Ascending aorta (tissue), 2 donors: Measurements from ENCODE around the gene TSTD1. TPM values are rescaled to one million over a fixed set of nuclear protein-coding genes. Genes with fewer than 3 reads are reported as not detected.

ENCODE experiments used
- DNase-seq, 2 donors: peaks; one replicate each; pipeline ENCODE4 v3.0.0-alpha.2; 2019; ENCODE audit warnings: low spot score in 2 of 2
- H3K27ac ChIP-seq, 2 donors: fragments of 200-600 bp; sonication (generic); one replicate each; pipeline ENCODE4 v1.5.1; 2016 to 2017; ENCODE audit warnings: mild to moderate bottlenecking in 1 of 2
- H3K27me3 ChIP-seq: fragments of 200-600 bp; sonication (generic); one replicate; pipeline ENCODE4 v1.5.1; 2017
- H3K36me3 ChIP-seq, 2 donors: fragments of 200-600 bp; sonication (generic); one replicate each; pipeline ENCODE4 v1.5.1; 2016
- H3K4me1 ChIP-seq, 2 donors: fragments of 200-600 bp; sonication (generic); one replicate each; pipeline ENCODE4 v1.5.1; 2016 to 2017; ENCODE audit warnings: mild to moderate bottlenecking in 1 of 2
- H3K4me3 ChIP-seq, 2 donors: fragments of 200-600 bp; sonication (generic); one replicate each; pipeline ENCODE4 v1.5.1; 2016 to 2017; ENCODE audit warnings: mild to moderate bottlenecking in 1 of 2
- H3K9me3 ChIP-seq, 2 donors: fragments of 200-600 bp; sonication (generic); one replicate each; pipeline ENCODE4 v1.5.1; 2016
- intact Hi-C: fragments of 100-400 bp; cut with DNase I; formaldehyde crosslinking; loops from one replicate; pipeline ENCODE4 v1.15.1; 2023
- total RNA-seq: library from RNA; depleted of rRNA; stranded (reverse); fragments of >200 nt; gene quantifications from one replicate; pipeline ENCODE4 v1.1.0, GENCODE V29; 2016
- TF ChIP-seq, protein P1 (sequence below), 3 experiments: fragments of 200-600 bp in 2 of 3; fragments of 450-650 bp in 1 of 3; sonication (generic) in 2 of 3; IDR thresholded peaks; one replicate each; pipeline ENCODE4 v1.5.1; 2016 to 2019; ENCODE audit warnings: antibody characterized with exemption in 3 of 3, mild to moderate bottlenecking in 1 of 3, moderate library complexity in 1 of 3

TSTD1 gene, protein sequence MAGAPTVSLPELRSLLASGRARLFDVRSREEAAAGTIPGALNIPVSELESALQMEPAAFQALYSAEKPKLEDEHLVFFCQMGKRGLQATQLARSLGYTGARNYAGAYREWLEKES
- total RNA-seq, result not detected

DNA sequence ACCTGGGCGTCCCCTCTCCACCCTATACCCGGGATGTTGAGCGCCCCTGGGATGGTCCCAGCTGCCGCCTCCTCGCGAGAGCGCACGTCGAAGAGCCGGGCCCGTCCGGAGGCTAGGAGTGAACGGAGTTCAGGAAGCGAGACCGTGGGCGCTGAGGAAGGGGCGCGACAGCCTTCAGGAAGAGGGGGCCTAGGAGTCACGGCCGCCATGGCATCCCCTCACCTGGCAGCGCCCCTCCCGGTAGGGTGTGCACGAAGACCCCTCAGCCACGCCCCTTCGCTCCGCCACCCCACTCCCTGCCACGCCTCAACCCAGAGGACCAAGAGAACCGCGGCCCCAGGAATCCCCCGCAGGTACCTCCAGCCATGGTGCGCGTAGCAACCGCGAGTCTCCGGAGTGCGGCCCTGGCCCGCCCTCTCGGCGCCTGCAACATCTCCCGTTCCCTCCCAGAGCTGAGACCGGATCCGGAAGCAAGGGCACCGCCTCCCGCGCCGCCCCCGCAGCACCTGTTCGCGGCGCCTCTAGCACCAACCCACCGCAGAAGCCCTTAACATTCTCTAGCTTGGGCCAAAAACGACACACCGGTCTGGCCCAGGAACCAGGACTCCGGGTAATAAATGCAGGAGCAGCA is at the start of gene TSTD1:
TSTD1 (minus strand) TSS at position 442 of the 631 bp plus-strand sequence; CDS start at position 367, 75 bp downstream.
- Histone ChIP-seq H3K4me1 (peaks cover 0 to under 1% of the 10 kb centered on the region in 2 donors), H3K9me3 (no peaks in the 10 kb centered on the region), H3K4me3 (peak within 1 kb of the TSS; percentile 39 to 56), H3K36me3 (peaks cover 39 to 42% of the 10 kb centered on the region in 2 donors), H3K27me3 (no peaks in the 10 kb centered on the region), H3K27ac (no peak within 1 kb of the TSS)
- DNase-seq, result no peak
- TF ChIP-seq, protein P1, sequence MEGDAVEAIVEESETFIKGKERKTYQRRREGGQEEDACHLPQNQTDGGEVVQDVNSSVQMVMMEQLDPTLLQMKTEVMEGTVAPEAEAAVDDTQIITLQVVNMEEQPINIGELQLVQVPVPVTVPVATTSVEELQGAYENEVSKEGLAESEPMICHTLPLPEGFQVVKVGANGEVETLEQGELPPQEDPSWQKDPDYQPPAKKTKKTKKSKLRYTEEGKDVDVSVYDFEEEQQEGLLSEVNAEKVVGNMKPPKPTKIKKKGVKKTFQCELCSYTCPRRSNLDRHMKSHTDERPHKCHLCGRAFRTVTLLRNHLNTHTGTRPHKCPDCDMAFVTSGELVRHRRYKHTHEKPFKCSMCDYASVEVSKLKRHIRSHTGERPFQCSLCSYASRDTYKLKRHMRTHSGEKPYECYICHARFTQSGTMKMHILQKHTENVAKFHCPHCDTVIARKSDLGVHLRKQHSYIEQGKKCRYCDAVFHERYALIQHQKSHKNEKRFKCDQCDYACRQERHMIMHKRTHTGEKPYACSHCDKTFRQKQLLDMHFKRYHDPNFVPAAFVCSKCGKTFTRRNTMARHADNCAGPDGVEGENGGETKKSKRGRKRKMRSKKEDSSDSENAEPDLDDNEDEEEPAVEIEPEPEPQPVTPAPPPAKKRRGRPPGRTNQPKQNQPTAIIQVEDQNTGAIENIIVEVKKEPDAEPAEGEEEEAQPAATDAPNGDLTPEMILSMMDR (IDR thresholded peaks at IDR 0.05), result no peak
- intact Hi-C loops, result no loop called here

DNA sequence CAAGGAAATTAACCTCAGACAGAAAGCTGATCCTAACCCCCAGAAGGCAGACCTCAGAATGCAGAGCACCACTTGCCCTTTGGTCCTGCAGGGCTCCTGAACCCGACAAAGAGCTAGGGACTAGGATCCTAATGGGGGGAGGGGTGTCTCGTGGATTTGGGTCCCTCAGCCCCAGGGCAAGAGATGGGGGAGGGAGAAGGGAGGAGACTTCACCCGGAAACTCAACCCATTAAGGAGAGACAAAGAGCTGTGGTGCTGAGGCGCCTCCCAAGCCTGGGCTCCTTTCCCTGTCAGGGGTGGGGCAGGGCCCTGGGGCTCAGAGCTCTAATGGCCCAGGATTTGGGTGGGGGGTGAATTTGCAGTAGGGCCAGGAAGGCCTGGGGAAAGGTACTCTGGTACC is 47.7 kb upstream of the TSTD1 start:
- TF ChIP-seq, protein P1 (IDR thresholded peaks at IDR 0.05), result no peak
- Histone ChIP-seq H3K27me3 (no peaks in the 10 kb centered on the region), H3K4me1 (no peaks in the 10 kb centered on the region), H3K4me3 (no peak overlapping the region), H3K9me3 (no peaks in the 10 kb centered on the region), H3K36me3 (no peaks in the 10 kb centered on the region), H3K27ac (no peak overlapping the region)
- no peak for DNase-seq
- intact Hi-C loops, result no loop called here

DNA sequence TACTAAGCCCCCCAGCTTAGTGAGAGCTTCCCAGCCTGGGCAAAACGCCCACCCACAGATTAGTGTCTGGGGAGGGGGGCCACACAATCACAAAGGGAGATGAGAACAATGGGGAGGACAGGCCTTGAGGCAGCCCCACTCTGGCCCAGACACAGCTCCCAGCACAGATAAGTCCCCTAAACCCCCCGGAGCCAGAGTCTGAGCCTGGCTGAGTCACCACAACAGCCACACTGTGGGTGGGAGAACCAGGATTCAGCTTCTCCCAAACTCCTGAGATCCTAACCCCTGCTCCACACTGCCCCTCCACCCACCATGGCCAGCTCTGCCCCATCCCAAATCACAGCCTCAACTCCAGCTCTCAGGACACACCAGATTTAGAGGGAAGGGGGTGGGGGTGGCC is 46.4 kb upstream of the TSTD1 start:
- Histone ChIP-seq H3K27me3 (no peaks in the 10 kb centered on the region), H3K4me3 (no peak overlapping the region), H3K36me3 (no peaks in the 10 kb centered on the region), H3K4me1 (no peaks in the 10 kb centered on the region), H3K27ac (no peak overlapping the region), H3K9me3 (no peaks in the 10 kb centered on the region)
- intact Hi-C loops, result no loop called here
- DNase-seq, result no peak
- TF ChIP-seq, protein P1 (IDR thresholded peaks at IDR 0.05), result no peak

DNA sequence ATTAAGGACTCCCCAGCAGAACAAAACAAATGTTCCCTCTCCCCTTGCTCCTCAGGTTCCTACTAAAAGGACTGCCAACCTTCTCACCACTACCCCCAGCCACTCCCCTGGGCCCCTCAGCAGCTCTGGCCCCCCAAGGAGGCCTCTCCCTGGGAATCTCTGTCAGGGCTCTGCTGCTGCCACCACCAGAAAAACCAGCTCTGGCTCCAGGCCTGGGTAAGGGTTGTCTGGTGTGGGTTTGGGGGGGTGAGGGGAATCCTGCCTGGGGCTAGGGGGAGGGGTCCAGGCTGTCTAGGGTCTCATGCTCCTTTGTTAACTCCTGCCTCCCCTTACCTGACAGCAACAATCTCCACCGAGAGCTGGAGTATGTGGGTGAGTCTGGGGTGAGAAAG is 45.8 kb upstream of the TSTD1 start:
- TF ChIP-seq, protein P1 (IDR thresholded peaks at IDR 0.05), result no peak
- no peak overlapping the region for H3K4me3 ChIP-seq
- intact Hi-C loops, result no loop called here
- no peak for DNase-seq
- no peaks in the 10 kb centered on the region for H3K4me1 ChIP-seq
- H3K27ac ChIP-seq, result no peak overlapping the region
- no peaks in the 10 kb centered on the region for H3K9me3 ChIP-seq
- H3K36me3 ChIP-seq, result no peaks in the 10 kb centered on the region
- no peaks in the 10 kb centered on the region for H3K27me3 ChIP-seq

DNA sequence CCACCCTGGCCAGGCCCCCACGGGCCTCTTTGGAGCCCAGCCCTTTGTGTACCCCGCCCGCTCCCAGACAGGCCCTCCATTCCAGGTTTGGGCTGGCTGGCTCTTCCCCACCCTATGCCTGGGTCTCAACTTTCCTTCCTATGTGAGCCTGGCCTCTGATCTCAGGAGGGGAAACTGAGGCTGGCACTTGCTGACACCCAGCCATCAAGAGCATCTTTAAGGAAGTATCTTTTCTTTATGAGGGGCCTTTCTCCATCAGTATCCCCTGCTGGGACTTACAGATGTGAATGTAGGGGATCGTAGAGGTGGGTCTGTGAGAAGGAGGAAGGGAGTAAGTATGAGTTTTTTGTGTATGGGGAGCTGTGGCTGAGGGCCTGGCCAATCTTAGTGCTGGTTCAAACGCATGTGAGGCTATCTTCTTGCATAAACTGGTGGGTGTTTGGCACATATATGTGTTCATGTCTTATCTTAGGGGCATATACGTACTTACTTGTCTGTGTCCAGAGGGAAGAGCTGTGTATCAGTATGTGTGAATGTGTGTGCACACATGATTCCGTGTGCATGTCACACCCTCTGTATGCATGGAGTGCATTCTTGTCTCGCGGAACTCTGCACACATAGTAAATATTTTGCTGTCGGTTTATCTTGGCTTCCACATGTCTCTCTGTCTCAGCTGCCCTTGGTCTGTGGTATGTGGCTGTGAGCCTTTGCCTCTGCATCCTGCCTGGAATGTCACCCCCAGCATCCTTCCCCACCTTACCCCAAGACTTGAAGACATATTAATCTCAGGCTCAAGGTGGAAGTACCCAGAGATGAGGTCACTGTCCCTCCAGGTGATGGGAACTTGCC is 45.2 kb upstream of the TSTD1 start:
- Histone ChIP-seq H3K9me3 (no peaks in the 10 kb centered on the region), H3K36me3 (no peaks in the 10 kb centered on the region), H3K27me3 (no peaks in the 10 kb centered on the region), H3K4me1 (no peaks in the 10 kb centered on the region), H3K4me3 (no peak overlapping the region), H3K27ac (no peak overlapping the region)
- DNase-seq, result no peak
- intact Hi-C loops, result no loop called here
- TF ChIP-seq, protein P1 (IDR thresholded peaks at IDR 0.05), result no peak
